PC-9 (cell line): ENCODE measurements around the gene ZNF416.

ENCODE experiments used
- CTCF ChIP-seq: fragments of 200-600 bp; sonication (generic); conservative IDR thresholded peaks from 2 replicates; pipeline ENCODE4 v1.6.1; 2017; ENCODE audit warnings: mixed run types, antibody characterized with exemption, mild to moderate bottlenecking, moderate library complexity
- EZH2 ChIP-seq: fragments of 200-600 bp; sonication (generic); IDR thresholded peaks from 2 replicates; pipeline ENCODE4 v1.8.0; 2017; ENCODE audit warnings: antibody characterized with exemption, low read depth

- TF ChIP-seq CTCF (no peak), EZH2 (no peak)
Measured at GRCh38 chr19:57559404-57560025, 19.2 kb downstream of the ZNF416 start, which contains the start of gene ZNF550.
